Osteoblast (primary cell): ENCODE measurements around the gene SHISAL1. TPM values are rescaled to one million over a fixed set of nuclear protein-coding genes. Genes with fewer than 3 reads are reported as not detected.

Source experiments
- DNase-seq: peaks from one replicate; pipeline ENCODE4 v3.0.0; 2011; ENCODE audit warnings: low spot score, mixed read lengths; ENCODE audit not compliant: insufficient read length; ENCODE audit errors: missing footprints
- H2AFZ ChIP-seq: 2 replicates; pipeline ENCODE4 v1.6.0; 2011; ENCODE audit warnings: mild to moderate bottlenecking, low read length
- H3K27ac ChIP-seq: 2 replicates; pipeline ENCODE4 v1.5.1; 2011; ENCODE audit warnings: mild to moderate bottlenecking, low read depth, low read length, moderate library complexity
- H3K27me3 ChIP-seq: 2 replicates; pipeline ENCODE4 v1.6.0; 2012; ENCODE audit warnings: mild to moderate bottlenecking, control low read depth, inconsistent platforms, low read length, moderate library complexity; ENCODE audit not compliant: insufficient read depth
- H3K36me3 ChIP-seq: 2 replicates; pipeline ENCODE4 v1.5.1; 2011; ENCODE audit warnings: mild to moderate bottlenecking, low read length, control low read depth, moderate library complexity; ENCODE audit not compliant: insufficient read depth
- H3K4me1 ChIP-seq: 2 replicates; pipeline ENCODE4 v1.5.1; 2011; ENCODE audit warnings: mild to moderate bottlenecking, low read length, control low read depth, moderate library complexity; ENCODE audit not compliant: insufficient read depth
- H3K4me2 ChIP-seq: 2 replicates; pipeline ENCODE4 v1.6.0; 2011; ENCODE audit warnings: mild to moderate bottlenecking, low read length; ENCODE audit not compliant: insufficient read depth
- H3K4me3 ChIP-seq: fragments of 200-600 bp; sonication (generic); 3 replicates; pipeline ENCODE4 v1.5.1; 2012; ENCODE audit warnings: mild to moderate bottlenecking, low read length, inconsistent platforms; ENCODE audit not compliant: insufficient read depth
- H3K79me2 ChIP-seq: 2 replicates; pipeline ENCODE4 v1.6.0; 2012; ENCODE audit warnings: mild to moderate bottlenecking, low read length, control low read depth, inconsistent platforms; ENCODE audit not compliant: insufficient read depth
- H3K9me3 ChIP-seq: 2 replicates; pipeline ENCODE4 v1.5.1; 2011; ENCODE audit warnings: low read depth, low read length, control low read depth
- H4K20me1 ChIP-seq: 2 replicates; pipeline ENCODE4 v1.6.0; 2012; ENCODE audit warnings: mild to moderate bottlenecking, low read length, control low read depth; ENCODE audit not compliant: insufficient read depth
- total RNA-seq: library from RNA; depleted of rRNA; stranded (reverse); fragments of >200 nt; gene quantifications from 2 replicates; pipeline ENCODE4 v1.2.3, GENCODE V29; 2012
- TF ChIP-seq, protein P1 (sequence below): IDR thresholded peaks from 2 replicates; pipeline ENCODE4 v1.5.1; 2011; ENCODE audit warnings: mild to moderate bottlenecking, low read depth, low read length, moderate library complexity; ENCODE audit errors: extremely low read depth

The SHISAL1 gene
- total RNA-seq, 1 donor: 52.5 TPM

DNA sequence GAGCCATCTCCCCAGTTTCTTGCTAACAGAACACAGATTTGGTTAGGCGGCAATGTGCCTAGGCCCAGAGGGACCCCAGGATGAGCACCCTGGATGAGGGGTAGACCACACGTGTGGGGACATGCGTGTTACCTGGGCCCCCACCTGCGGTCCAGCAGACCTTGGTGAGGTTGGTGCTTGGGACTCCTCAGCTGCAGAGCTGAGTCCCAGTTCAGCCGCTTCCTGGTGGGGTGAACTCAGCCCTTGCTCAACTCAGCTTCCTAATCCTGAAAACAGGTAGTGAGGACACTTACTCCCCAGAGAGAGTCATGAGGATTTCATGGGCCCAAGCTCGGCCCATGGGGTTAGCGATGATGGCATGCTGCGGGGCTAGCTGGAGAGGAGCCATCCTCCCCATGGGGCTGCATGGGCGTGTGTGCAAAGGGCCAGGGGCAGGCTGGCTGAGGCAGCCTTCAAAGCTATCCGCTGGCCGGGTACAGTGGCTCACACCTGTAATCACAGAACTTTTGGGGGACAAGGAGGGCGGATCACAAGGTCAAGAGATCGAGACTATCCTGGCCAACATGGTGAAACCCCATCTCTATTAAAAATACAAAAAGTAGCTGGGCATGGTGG, 46.9 kb upstream of the SHISAL1 start:
- DNase-seq: peak; percentile 69
- H4K20me1 ChIP-seq: no peaks in the 10 kb centered on the region
- no peaks in the 10 kb centered on the region for H3K79me2 ChIP-seq
- H3K4me2 ChIP-seq: no peak overlapping the region
- H3K4me3 ChIP-seq: no peak overlapping the region
- H3K27ac ChIP-seq: peak overlapping the region; percentile 91
- H3K36me3 ChIP-seq: no peaks in the 10 kb centered on the region
- TF ChIP-seq, protein P1, sequence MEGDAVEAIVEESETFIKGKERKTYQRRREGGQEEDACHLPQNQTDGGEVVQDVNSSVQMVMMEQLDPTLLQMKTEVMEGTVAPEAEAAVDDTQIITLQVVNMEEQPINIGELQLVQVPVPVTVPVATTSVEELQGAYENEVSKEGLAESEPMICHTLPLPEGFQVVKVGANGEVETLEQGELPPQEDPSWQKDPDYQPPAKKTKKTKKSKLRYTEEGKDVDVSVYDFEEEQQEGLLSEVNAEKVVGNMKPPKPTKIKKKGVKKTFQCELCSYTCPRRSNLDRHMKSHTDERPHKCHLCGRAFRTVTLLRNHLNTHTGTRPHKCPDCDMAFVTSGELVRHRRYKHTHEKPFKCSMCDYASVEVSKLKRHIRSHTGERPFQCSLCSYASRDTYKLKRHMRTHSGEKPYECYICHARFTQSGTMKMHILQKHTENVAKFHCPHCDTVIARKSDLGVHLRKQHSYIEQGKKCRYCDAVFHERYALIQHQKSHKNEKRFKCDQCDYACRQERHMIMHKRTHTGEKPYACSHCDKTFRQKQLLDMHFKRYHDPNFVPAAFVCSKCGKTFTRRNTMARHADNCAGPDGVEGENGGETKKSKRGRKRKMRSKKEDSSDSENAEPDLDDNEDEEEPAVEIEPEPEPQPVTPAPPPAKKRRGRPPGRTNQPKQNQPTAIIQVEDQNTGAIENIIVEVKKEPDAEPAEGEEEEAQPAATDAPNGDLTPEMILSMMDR: no peak
- peaks cover 46% of the 10 kb centered on the region for H3K4me1 ChIP-seq
- no peaks in the 10 kb centered on the region for H3K9me3 ChIP-seq
- H2AFZ ChIP-seq: no peak overlapping the region
- H3K27me3 ChIP-seq: no peaks in the 10 kb centered on the region

DNA sequence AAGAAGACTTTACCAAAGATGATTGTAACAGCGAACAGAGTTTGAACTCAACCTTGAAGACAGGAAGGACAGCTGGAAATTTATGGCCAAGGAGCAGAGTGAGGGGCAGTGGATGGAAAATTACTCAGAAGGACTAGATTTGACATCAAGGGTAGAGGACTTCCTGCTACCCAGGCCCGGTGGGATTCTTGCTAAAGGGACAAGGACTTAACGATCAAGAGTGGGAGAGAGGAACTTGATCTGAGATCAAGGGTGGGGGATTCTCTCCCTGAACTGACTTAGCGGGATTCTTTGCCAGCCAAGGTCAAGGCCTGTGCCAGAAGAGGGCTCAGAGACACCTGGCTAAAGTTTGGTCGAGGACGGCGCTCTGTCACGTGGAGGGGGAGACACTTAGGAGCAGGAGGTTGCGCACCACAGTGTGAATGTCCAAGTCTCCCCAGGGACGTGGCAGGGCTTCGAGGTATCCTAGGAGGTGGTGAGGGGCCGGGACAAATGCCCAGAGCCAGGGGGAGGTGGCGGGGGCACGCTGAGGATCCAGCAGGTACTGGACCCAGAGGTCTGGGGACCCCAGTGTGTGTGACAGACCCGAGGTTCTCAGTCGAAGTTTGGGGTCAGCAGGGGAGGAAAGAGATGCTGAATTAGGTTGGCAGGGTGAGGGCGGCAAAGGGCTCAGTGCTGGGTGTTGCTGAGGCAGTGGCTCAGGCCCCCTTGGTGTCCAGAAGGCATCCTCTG, 46.1 kb upstream of the SHISAL1 start:
- H3K4me2 ChIP-seq: no peak overlapping the region
- H3K9me3 ChIP-seq: no peaks in the 10 kb centered on the region
- DNase-seq: peak; percentile 54
- H3K4me1 ChIP-seq: peaks cover 38% of the 10 kb centered on the region
- H3K27me3 ChIP-seq: no peaks in the 10 kb centered on the region
- H2AFZ ChIP-seq: no peak overlapping the region
- no peaks in the 10 kb centered on the region for H3K79me2 ChIP-seq
- no peaks in the 10 kb centered on the region for H3K36me3 ChIP-seq
- no peak overlapping the region for H3K27ac ChIP-seq
- H3K4me3 ChIP-seq: no peak overlapping the region
- TF ChIP-seq, protein P1: no peak
- no peaks in the 10 kb centered on the region for H4K20me1 ChIP-seq

DNA sequence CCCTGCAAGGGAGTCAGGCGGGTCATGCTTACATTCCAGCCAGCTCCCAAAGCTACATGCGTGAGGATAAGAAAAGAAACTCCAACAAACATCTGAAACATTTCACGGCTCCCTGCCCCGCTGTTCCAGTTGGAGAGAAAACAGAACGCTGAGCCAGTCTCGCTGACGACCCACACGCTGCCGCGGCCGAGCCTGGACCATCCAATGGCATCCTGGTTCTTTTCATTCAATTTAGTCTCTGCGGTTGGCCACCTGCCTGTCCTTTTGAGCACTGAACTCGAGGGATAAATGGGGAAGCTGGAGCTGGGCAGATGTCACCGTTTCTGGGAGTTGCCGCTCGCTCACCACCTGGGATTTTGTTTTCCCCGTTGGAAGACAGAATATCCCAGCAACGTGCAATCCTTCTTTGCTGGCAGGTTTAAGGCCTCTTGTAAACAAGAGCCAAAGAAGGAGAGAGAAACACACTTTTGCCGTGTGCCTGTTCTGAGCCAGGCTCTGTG, 45.3 kb upstream of the SHISAL1 start:
- H3K27ac ChIP-seq: no peak overlapping the region
- no peaks in the 10 kb centered on the region for H4K20me1 ChIP-seq
- H3K4me3 ChIP-seq: no peak overlapping the region
- H2AFZ ChIP-seq: no peak overlapping the region
- TF ChIP-seq, protein P1: no peak
- no peaks in the 10 kb centered on the region for H3K27me3 ChIP-seq
- peak; percentile 57 for DNase-seq
- peaks cover 31% of the 10 kb centered on the region for H3K4me1 ChIP-seq
- no peak overlapping the region for H3K4me2 ChIP-seq
- H3K9me3 ChIP-seq: no peaks in the 10 kb centered on the region
- no peaks in the 10 kb centered on the region for H3K79me2 ChIP-seq
- no peaks in the 10 kb centered on the region for H3K36me3 ChIP-seq

DNA sequence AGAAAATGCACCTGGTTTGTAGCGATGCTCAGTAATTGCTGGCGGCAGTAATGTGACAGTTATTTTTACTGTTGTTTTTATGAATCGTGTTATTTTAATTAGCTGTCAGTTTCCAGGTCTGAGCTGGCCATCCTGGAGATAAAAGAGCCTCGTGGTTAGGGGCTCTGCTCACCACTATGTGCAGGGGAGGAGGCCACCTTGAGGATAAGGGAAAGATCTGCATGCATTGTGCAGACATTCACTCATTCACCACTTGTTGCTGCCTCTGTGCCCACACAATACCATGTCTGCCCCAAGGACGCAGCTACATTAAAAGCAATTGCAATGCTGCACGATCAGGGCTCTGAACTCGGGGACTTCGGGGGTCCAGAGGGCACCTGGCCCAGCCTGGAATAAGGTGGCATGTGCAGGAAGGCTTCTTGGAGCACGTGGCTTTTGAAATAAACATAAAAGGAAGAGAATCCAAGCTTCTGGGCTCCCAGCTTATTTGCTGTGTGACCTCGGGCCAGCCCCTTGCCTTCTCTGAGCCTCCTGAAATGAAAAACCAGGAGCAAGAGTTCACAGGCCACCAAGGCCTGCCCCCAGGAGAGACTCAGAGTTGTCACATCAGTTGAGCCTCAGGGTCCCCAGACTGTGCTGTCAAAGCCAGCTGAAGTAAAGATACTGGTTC, 44.7 kb upstream of the SHISAL1 start:
- Histone ChIP-seq H4K20me1 (no peaks in the 10 kb centered on the region), H3K27me3 (no peaks in the 10 kb centered on the region), H3K4me3 (no peak overlapping the region), H3K4me2 (no peak overlapping the region), H2AFZ (no peak overlapping the region), H3K9me3 (no peaks in the 10 kb centered on the region), H3K79me2 (no peaks in the 10 kb centered on the region), H3K27ac (no peak overlapping the region), H3K36me3 (no peaks in the 10 kb centered on the region), H3K4me1 (peaks cover 27% of the 10 kb centered on the region)
- peak; percentile 51 for DNase-seq
- TF ChIP-seq, protein P1: peak; percentile 29
